ENCODE measurements around the gene LSM4.

DNA sequence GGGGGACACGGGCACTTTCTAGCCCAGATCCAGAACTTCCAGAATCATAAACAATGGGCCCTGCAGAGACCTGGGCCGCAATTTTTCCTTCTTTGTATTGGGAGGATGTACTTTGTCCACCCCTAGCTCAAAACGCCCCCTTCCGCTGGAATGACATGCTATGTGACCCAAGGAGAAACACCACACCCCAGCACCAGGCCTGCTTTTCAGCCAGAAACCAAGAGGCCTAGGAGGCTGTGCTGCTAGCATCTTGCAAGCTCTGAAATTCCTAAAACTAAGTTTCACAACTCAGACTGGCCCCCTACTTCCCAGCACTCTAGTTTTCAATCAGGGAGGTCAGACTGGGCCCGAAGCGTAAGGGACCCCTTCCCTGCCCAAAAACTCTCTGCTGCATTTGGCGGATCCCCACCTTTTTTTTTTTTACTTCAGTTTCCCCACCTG, 538 bp downstream of the LSM4 start:
- TF ChIP-seq POLR2A (IDR thresholded peaks at IDR 0.05), result no peak
- TF ChIP-seq, protein P1, sequence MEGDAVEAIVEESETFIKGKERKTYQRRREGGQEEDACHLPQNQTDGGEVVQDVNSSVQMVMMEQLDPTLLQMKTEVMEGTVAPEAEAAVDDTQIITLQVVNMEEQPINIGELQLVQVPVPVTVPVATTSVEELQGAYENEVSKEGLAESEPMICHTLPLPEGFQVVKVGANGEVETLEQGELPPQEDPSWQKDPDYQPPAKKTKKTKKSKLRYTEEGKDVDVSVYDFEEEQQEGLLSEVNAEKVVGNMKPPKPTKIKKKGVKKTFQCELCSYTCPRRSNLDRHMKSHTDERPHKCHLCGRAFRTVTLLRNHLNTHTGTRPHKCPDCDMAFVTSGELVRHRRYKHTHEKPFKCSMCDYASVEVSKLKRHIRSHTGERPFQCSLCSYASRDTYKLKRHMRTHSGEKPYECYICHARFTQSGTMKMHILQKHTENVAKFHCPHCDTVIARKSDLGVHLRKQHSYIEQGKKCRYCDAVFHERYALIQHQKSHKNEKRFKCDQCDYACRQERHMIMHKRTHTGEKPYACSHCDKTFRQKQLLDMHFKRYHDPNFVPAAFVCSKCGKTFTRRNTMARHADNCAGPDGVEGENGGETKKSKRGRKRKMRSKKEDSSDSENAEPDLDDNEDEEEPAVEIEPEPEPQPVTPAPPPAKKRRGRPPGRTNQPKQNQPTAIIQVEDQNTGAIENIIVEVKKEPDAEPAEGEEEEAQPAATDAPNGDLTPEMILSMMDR (IDR thresholded peaks at IDR 0.05), result no peak
